Cardiac septum (tissue), 1 donor: ENCODE measurements around the gene ATRIP. TPM values are rescaled to one million over a fixed set of nuclear protein-coding genes. Genes with fewer than 3 reads are reported as not detected.
"Not testable (repeated sequence)": the region's sequence is repeated elsewhere in the genome, so short reads cannot be mapped to it uniquely, and the experiment has no call there.

Experiments used
- DNase-seq: peaks from one replicate; pipeline ENCODE4 v3.0.0-alpha.2; 2020; ENCODE audit warnings: low spot score
- intact Hi-C: fragments of 100-400 bp; cut with DNase I; formaldehyde crosslinking; loops from one replicate; pipeline ENCODE4 v1.14.0; 2022
- total RNA-seq: library from RNA; stranded (reverse); fragmentation: NEBNext Ultra II Directional; extraction: Animal tissue kit (Norgen Biotek cat#: 25700); gene quantifications from one replicate; pipeline ENCODE4 v1.2.1, GENCODE V29; 2021
- donor health status: DM: no; HTN: no; CAD: no.

Gene ATRIP
- total RNA-seq, 1 donor from 2014 or later: 4.1 TPM

GRCh38 chr3:48433472-48434118, 12.9 kb upstream of the ATRIP start:
- intact Hi-C loops: no loop called here
- no peak for DNase-seq

- intact Hi-C loops: loop anchor here (5.0 kb wide), 1 partner anchor 202 kb away; no protein-coding TSS in a partner anchor
- no peak for DNase-seq
Measured at GRCh38 chr3:48434591-48435222, 11.8 kb upstream of the ATRIP start.

- DNase-seq: no peak
- intact Hi-C loops: loop anchor here (5.0 kb wide), 1 partner anchor 203 kb away; no protein-coding TSS in a partner anchor
Measured at GRCh38 chr3:48435223-48435595, 11.3 kb upstream of the ATRIP start.

GRCh38 chr3:48435774-48436476, 10.6 kb upstream of the ATRIP start:
- intact Hi-C loops: loop anchor here (1.0 to 5.0 kb wide), 3 partner anchors 35 to 204 kb away; no protein-coding TSS in a partner anchor
- DNase-seq: peak; percentile 93

- DNase-seq: no peak
- intact Hi-C loops: loop anchor here (1.0 to 5.0 kb wide), 3 partner anchors 35 to 204 kb away; no protein-coding TSS in a partner anchor
Measured at GRCh38 chr3:48436477-48436787, 10.1 kb upstream of the ATRIP start.

- no peak for DNase-seq
- intact Hi-C loops: loop anchor here (1.0 to 5.0 kb wide), 3 partner anchors 36 to 205 kb away; no protein-coding TSS in a partner anchor
Measured at GRCh38 chr3:48436855-48437254, 9.7 kb upstream of the ATRIP start.

- no peak for DNase-seq
- intact Hi-C loops: loop anchor here (2.0 to 5.0 kb wide), 2 partner anchors 165 to 206 kb away; no protein-coding TSS in a partner anchor
Measured at GRCh38 chr3:48437812-48438211, 8.7 kb upstream of the ATRIP start.

GRCh38 chr3:48439820-48440589, 6.5 kb upstream of the ATRIP start, which contains the start of the genes CCDC51 and TMA7:
CCDC51 (minus strand) TSS chr3:48440119; CDS start chr3:48435128, 4,991 bp downstream.
TMA7 (plus strand) TSS chr3:48440257; CDS start chr3:48440297, 40 bp downstream.
- DNase-seq: peak; percentile 99
- intact Hi-C loops: loop anchor here (5.0 kb wide), 1 partner anchor 208 kb away; no protein-coding TSS in a partner anchor

GRCh38 chr3:48440590-48440958, 6.0 kb upstream of the ATRIP start:
- intact Hi-C loops: no loop called here

GRCh38 chr3:48441940-48442339, 4.6 kb upstream of the ATRIP start:
- no peak for DNase-seq
- intact Hi-C loops: no loop called here

More at GRCh38 chr3:48440590-48440958, 6.0 kb upstream of the ATRIP start:
- no peak for DNase-seq

- no peak for DNase-seq
- intact Hi-C loops: no loop called here
Measured at GRCh38 chr3:48445277-48445882, 1.2 kb upstream of the ATRIP start.

GRCh38 chr3:48446043-48446424, 503 bp upstream of the ATRIP start:
- DNase-seq: no peak
- intact Hi-C loops: no loop called here

- intact Hi-C loops: no loop called here
Measured at GRCh38 chr3:48451270-48451669, 4.7 kb downstream of the ATRIP start.

GRCh38 chr3:48456456-48456855, 9.9 kb downstream of the ATRIP start:
- DNase-seq: no peak
- intact Hi-C loops: no loop called here

More at GRCh38 chr3:48451270-48451669, 4.7 kb downstream of the ATRIP start:
- DNase-seq: no peak

GRCh38 chr3:48459331-48459730, 12.8 kb downstream of the ATRIP start:
- intact Hi-C loops: no loop called here
- DNase-seq: no peak

- intact Hi-C loops: no loop called here
- no peak for DNase-seq
Measured at GRCh38 chr3:48459773-48460516, 13.4 kb downstream of the ATRIP start.

- no peak for DNase-seq
- intact Hi-C loops: no loop called here
Measured at GRCh38 chr3:48460517-48460902, 14.0 kb downstream of the ATRIP start.

GRCh38 chr3:48461767-48462166, 15.2 kb downstream of the ATRIP start:
- DNase-seq, intact Hi-C loops: not testable (repeated sequence)
